Fibroblast of the conjunctiva (primary cell): ENCODE results near the gene PDGFC.
A peak's percentile ranks its signal among the peaks of the same experiment; 100 is the strongest.

ENCODE experiments used
- DNase-seq: peaks from one replicate; pipeline ENCODE4 v3.0.0-alpha.2; 2010; ENCODE audit warnings: low read depth

The PDGFC gene

GRCh38 chr4:156782491-156782890 lies 189.1 kb downstream of the PDGFC start:
- no peak for DNase-seq

DNA sequence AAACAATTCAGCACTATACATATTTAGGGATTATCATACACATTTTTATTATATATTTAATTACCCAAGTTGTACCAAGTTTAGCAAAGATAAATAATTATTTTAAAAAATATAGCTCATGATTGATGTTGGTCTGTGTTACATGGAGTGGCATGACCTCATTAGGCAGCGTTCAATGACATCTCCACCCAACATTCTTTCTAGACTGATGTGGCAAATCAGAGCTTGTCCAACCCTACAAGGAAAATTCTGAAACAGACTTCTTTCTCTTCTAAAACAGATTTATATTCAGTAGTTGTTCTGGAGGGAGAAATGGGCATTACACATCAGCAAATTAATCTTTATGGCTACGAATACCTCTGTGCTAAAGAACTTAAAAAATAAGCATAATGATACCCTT lies 189.7 kb downstream of the PDGFC start:
- DNase-seq, result no peak

DNA sequence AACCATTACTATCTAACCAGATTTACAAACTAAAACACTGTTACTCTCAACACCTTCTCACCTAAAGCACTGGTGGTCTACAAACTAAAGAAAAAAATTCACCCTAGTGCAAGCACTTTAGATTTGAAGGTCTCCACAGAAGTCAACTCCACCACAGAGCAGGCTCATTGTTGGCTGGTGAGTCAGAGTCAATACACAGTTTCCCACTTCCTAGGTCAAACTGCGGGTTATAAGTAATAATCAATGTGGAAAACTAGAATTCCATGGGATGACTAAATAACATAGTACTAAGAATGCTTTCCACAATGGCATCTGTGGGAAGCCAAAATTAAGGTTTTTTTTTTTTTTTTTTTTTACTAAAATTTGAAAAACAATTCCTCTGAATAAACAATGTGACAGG lies 191.8 kb downstream of the PDGFC start:
- DNase-seq, result no peak

GRCh38 chr4:156779042-156779441 lies 192.6 kb downstream of the PDGFC start:
- DNase-seq, result no peak

DNA sequence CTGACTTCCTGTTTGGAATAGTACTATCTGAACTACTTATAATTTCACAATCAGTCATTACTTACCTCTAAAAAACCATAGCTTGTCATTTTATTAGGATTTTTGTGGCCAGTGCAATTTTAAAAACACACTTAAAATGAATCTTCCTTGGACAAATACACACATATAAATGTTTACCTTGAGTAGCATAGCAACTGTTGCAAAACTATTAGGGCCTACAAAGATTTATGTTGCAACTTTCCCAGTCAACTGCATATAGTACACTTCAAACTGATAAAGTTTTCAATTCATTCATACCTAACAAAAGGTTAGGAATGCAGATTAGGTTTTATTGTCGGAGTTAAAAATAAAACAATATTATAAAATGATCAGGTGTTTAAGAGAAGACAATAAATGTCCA lies 193.0 kb downstream of the PDGFC start:
- DNase-seq, result no peak

GRCh38 chr4:156778093-156778492 lies 193.5 kb downstream of the PDGFC start:
- no peak for DNase-seq

- no peak for DNase-seq
Observed at GRCh38 chr4:156775813-156776212, 195.8 kb downstream of the PDGFC start.

GRCh38 chr4:156774422-156774821 lies 197.2 kb downstream of the PDGFC start:
- peak; percentile 85 for DNase-seq

GRCh38 chr4:156773648-156774357 lies 197.8 kb downstream of the PDGFC start:
- DNase-seq, result no peak

GRCh38 chr4:156771171-156771837 lies 200.3 kb downstream of the PDGFC start:
- peak; percentile 87 for DNase-seq

DNA sequence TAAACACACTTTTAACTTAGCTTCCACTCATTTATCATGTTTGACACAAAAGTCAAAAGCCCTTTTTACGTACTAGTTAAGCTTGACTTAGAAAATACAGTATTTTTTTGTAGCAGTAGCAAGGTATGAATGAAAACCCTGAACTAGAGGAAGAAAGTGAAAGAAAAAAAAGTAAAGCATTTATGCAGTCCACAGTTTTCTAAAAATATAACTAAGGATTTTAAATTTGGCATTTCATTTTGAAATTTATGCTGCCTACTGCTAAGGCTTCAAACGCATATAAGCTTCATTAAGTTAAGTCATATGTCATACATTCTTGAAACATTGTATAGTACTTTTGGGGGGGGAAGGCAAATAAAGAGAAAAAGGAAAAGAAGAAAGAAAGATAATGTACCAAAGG lies 201.5 kb downstream of the PDGFC start:
- DNase-seq, result no peak

DNA sequence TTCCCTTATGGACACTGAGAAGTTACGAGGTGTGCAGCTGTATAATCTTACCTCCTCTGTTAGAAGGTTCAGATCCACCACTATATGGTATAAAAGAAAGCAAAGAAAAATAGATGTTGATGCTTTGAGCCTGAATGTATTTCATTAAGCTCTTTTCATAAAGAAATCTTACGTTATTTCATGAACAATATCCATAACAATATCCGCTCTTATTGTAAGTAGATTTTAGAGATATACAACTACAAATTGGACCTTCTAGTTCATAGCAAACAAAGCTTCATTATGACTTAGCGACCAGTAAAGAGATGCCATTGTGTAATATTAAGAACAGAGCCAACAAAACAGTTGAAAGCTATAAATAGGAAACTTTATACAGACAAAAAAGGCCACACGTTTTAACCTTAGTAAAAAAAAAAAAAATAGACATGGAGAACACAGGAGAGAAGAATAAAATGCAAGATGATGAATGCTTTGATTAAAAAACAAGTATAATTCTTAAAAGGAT lies 203.6 kb downstream of the PDGFC start:
- no peak for DNase-seq

GRCh38 chr4:156766846-156767245 lies 204.8 kb downstream of the PDGFC start:
- no peak for DNase-seq

DNA sequence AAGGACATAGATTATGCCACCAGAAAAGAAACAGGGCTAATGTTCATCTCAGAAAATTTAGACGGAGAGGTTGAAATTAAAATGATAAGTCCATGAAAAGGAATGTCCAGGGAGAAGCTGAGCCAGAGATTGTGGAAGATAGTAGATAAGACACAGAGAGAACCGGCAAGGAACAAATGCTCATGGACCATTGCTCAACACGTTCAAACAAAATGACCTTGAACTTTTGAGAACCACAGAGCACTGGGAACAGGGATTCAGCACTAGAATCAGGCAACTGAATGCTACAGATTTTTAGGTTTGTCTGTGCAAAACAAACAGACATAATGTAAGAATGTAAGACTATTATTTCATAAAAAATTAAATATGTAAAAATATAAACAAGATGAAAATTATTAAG lies 206.3 kb downstream of the PDGFC start:
- DNase-seq, result no peak

DNA sequence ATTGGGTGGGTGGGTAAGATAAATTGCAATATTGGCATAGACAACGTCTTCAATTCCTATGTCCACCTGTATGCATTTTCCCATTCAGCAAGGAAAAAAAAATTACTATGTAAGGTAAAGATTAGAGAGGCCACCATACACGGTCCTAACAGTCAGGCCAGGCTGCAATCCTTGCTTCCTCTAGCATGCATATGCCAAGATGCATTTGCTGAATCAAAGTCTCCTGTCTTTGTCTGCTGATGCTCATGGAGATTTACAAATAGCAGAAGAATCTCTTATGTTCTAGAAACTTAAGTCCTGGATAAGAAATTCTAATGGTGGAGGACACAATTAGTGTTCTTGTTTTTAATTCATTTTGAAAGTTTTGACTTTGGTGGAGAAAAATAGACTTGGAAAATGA lies 206.8 kb downstream of the PDGFC start:
- no peak for DNase-seq

- DNase-seq, result no peak
Observed at GRCh38 chr4:156764145-156764544, 207.5 kb downstream of the PDGFC start.

DNA sequence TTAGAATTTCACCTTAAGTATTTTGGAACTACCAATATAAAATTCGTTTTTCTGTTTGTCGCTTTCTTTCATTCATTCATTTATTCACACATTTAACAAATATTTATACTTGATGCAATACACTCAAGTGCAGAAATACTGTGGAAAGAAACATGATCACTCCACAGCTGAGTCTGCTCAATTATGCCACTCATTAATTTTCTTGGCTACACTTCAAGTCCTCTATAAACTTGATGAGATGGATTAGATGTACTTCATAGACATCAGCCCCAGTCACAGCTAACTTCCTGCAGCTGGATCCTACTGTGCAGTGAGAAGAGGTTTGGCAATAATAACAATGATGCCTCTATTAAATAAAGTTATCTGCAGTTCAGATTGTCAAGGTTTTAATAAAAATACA lies 208.1 kb downstream of the PDGFC start:
- no peak for DNase-seq

DNA sequence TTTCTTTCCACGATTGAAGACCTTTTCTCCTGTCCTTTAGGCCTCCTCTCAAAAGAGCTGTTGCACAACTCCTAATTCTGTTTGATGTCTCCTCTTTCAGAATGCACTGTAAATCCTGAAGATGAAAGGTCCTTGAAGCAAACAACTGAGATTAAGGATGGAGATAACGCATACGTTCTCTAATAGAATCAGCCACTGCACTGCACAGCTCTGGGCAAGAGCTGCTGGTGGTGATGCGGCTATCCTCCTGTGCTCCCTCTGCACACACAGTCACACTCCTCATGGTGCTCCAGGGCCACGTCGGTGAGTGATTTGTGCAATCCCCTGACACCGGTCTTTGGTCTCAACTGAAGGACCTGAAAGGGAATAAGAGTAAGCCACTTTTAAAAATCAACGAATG lies 208.7 kb downstream of the PDGFC start:
- DNase-seq, result no peak

GRCh38 chr4:156756118-156756517 lies 215.5 kb downstream of the PDGFC start:
- no peak for DNase-seq

- DNase-seq, result no peak
Observed at GRCh38 chr4:156754832-156755570, 216.6 kb downstream of the PDGFC start.

DNA sequence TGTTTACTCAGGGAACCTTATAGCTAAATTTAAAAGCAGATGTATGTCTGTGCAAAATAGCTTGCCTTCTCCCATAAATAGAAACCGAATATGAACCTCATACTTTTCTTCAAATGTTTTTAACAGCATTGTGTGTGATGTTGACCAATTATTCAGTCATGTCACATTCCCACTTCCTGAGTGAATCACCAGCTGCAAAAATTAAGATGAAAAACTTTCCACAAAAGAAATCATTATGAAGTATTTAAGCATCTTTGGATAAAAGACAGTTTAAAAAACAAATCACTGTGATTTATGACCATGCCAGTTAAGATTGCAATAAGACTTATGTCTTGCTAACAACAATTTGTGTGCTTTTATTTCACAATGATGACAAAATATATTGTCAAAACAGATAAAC lies 220.1 kb downstream of the PDGFC start:
- no peak for DNase-seq

- no peak for DNase-seq
Observed at GRCh38 chr4:156749426-156750403, 221.9 kb downstream of the PDGFC start.
